ENCODE results near the gene HOXB8.

- TF ChIP-seq POLR2A (IDR thresholded peaks at IDR 0.05) (no peak), CTCF (IDR thresholded peaks at IDR 0.05 in 8 of 11, conservative IDR thresholded peaks at IDR 0.05 in 3 of 11) (no peak), POLR2AphosphoS5 (IDR thresholded peaks at IDR 0.05) (no peak)
These were observed 25.1 kb upstream of the HOXB8 start for GRCh38 chr17:48639982-48640857.
